ELF-1 (cell line): ENCODE results near the gene VCP.

ENCODE experiments used
- DNase-seq: peaks from one replicate; pipeline ENCODE4 v3.0.0-alpha.2; 2016; ENCODE audit warnings: low read depth, low spot score

VCP gene

GRCh38 chr9:35060548-35061207, 11.7 kb downstream of the VCP start:
- no peak for DNase-seq

GRCh38 chr9:35059438-35059837, 13.0 kb downstream of the VCP start:
- no peak for DNase-seq

GRCh38 chr9:35057271-35057620, 15.2 kb downstream of the VCP start:
- DNase-seq: no peak

- no peak for DNase-seq
Observed at GRCh38 chr9:35056571-35057270, 15.7 kb downstream of the VCP start.

GRCh38 chr9:35054871-35055644, 17.4 kb downstream of the VCP start:
- no peak for DNase-seq

- no peak for DNase-seq
Observed at GRCh38 chr9:35054185-35054835, 18.1 kb downstream of the VCP start.

GRCh38 chr9:35051069-35051967, 21.1 kb downstream of the VCP start:
- peak; percentile 62 for DNase-seq

- DNase-seq: no peak
Observed at GRCh38 chr9:35048511-35048910, 23.9 kb downstream of the VCP start.

GRCh38 chr9:35044071-35044470, 28.4 kb downstream of the VCP start:
- DNase-seq: no peak

GRCh38 chr9:35042891-35043545, 29.4 kb downstream of the VCP start:
- no peak for DNase-seq

GRCh38 chr9:35042081-35042604, 30.3 kb downstream of the VCP start:
- peak; percentile 34 for DNase-seq

- peak; percentile 87 for DNase-seq
Observed at GRCh38 chr9:35035851-35036701, 36.3 kb downstream of the VCP start.

- no peak for DNase-seq
Observed at GRCh38 chr9:35033101-35033500, 39.3 kb downstream of the VCP start.

GRCh38 chr9:35029852-35030251, 42.6 kb downstream of the VCP start:
- no peak for DNase-seq

GRCh38 chr9:35029241-35029640, 43.2 kb downstream of the VCP start:
- no peak for DNase-seq

GRCh38 chr9:35028341-35028740, 44.1 kb downstream of the VCP start:
- no peak for DNase-seq

- DNase-seq: no peak
Observed at GRCh38 chr9:35027860-35028259, 44.6 kb downstream of the VCP start.

- no peak for DNase-seq
Observed at GRCh38 chr9:35027374-35027773, 45.1 kb downstream of the VCP start.

- no peak for DNase-seq
Observed at GRCh38 chr9:35026671-35027070, 45.8 kb downstream of the VCP start.
